Measurements from ENCODE around the gene TCF12.

The TCF12 gene

DNA sequence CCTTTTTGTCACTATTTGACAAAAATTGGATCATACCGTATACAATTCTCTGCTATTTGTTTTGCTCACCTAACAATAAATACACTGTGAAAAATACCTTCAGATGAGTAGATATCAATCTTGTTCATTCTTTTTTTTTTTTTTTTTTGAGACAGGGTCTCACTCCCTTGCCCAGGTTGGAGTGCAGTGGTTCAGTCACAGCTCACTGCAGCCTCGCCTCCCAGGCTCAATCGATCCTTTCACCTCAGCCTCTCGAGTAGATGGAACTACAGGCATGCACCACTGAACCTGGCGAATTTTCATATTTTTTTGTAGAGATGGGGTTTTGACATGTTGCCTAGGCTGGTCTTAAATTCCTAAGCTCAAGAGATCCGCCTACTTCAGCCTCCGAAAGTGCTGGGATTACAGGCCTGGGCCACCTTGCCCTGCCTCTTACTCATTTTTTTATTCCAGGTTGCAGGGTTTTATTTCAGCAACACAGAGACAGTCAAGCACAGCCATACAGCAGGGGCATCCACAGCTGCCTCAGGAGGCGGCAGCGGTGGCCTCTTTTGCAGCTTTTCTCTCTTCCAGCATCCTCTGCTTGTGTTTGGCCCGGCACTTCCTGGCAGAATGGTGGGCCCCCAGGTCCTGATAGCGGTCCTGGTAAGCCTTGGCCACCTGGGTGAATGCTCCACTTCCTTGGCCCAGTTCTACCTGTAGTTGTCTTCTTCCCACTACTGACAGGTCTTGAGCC is 406.7 kb downstream of the TCF12 start:
- no peak for DNase-seq

GRCh38 chr15:57326196-57326595 is 407.8 kb downstream of the TCF12 start:
- DNase-seq: no peak

GRCh38 chr15:57327985-57328471 is 409.6 kb downstream of the TCF12 start:
- no peak for DNase-seq

DNA sequence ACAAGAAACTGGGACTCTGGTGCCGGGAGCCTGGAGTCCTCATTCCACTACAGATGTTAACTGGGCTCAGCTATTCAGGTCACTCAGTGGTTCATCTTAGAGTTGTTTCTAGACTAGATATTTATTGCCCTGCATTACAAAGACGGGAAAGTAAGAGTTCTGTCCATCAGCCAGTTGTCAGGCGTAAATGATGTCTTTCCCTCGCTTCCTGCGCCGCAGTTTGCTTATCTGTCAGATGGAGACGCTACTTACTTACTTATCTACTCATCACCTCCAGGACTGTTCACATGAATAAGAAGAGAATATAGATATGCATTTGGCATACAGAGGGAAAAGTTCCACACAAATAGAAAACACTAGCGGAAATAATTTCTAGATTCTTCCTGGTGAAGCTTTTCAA is 410.0 kb downstream of the TCF12 start:
- no peak for DNase-seq

DNA sequence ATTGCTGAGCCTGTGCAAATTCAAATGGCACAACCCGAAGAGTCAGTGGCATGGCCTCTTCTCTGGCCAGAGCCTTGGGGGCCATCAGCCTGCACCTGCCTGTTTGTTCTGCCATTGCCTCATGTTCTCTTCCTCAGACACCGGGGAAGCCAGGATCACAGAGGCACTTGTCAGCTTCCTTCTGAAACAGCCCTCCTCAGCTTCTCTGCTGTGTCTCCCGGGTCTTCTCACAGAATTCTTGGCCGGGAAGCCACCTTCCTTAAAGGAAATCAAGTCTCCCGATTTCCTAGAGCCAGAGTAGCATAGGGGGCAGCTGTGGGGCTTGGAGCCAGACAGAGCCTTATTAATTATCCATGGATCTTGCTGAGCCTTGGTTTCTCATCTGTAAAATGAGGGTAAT is 410.5 kb downstream of the TCF12 start:
- no peak for DNase-seq

DNA sequence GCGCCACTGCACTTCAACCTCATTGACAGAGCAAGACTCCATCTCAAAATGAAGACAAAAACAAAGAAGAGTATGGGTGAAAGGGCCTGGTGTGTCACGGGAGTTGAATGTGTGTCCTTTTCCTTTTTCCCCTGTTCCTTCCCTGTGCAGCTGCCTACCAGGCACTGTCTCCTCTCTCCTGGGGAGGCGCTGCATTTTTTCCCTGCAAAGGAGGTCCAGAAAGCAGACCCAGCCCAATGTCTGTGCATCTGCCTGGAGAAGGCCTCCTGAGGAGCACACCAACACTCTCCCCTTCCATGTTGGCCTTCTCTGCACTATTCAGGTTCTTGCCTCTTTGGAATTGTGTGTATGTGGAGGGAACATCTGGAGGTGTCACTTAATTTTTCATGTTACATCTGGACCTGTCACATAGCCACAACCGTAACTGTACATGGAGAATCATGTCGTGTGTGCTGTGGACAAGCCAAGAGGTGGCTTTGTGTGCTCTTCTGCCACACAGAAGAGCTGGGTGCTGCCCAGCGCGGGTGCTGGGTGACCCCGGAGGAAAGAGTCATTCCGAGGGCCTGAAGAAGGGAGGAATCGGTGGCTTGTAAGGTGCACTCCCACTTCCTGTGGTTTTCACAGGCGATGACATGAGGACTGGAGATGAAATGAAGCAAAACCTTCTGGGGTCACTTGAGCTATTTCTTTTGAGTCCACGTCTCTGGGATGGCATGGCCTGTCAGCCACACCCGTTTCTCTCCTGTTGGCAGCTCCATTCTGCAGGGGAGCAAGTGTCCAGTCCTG is 411.3 kb downstream of the TCF12 start:
- DNase-seq: no peak

DNA sequence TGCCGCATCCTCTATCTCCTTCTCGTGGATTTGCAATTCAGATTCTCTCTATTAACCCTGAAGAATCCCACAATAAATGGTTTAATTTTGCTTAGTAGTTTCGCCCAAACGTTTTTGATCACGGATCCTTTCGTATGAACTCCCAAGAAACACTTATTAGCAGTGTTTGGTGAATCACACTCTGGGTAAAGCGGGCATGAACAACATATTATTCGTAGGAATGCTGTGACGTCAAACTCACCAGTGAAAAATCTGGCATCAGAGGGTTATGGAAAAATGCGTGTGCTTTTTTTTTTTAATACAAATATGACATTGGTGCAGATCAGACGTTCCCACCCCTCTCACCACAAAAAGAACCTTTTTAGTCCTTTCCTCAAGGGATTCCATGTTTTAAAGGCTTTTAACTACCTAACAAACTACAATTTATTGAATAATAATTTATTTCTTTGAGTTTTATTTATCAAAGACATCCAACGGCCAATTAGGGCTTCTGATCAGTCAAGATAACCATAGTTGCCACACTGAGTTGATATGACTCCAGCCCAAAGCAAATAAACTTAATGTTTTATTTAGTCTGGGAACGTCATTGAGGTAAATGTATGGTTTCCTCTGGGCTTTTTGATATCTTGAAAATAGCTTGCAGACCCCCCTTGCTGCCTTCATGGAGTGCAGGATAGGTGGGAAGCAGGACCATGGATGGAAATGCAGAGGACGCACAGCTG is 412.3 kb downstream of the TCF12 start:
- no peak for DNase-seq

DNA sequence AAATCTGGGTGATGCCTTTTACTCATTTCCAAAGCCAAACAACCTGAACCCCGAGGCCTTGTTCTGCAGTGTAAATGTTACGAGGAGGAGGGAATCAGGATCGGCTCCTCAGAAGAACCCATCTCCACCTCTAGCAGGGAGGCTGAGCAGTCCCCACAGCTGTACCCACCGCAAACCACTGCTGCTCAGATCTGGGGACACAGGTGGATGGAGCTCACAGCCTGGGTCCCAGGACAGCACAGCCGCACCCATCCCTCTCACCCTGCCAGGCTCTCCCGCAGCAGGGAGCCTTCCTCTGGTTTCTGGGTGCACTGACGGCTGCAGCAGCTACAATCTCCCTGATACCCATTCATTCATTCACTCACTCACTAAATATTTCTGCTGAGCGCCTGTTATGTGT is 413.9 kb downstream of the TCF12 start:
- DNase-seq: no peak

DNA sequence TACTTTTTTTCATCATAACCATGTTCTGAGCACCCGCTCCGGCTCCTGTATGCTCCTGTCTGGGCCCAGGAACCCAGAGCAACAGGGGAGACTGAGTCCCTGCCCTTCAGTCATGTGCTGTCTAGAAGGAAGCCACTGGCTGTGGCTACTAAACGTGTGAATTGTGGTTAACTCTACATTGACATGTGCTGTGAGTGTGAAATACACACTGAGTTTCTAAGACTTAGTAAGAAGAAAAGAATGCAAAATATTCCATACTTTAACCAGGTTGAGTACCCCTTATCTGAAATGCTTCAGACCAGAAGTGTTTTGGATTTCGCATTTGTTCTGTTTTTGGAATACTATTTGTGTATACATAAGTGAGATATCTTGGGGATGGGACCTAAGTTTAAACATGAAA is 415.0 kb downstream of the TCF12 start:
- no peak for DNase-seq

- DNase-seq: no peak
These were observed 415.8 kb downstream of the TCF12 start for GRCh38 chr15:57334257-57334656.

- DNase-seq: no peak
These were observed 416.9 kb downstream of the TCF12 start for GRCh38 chr15:57335293-57335715.

DNA sequence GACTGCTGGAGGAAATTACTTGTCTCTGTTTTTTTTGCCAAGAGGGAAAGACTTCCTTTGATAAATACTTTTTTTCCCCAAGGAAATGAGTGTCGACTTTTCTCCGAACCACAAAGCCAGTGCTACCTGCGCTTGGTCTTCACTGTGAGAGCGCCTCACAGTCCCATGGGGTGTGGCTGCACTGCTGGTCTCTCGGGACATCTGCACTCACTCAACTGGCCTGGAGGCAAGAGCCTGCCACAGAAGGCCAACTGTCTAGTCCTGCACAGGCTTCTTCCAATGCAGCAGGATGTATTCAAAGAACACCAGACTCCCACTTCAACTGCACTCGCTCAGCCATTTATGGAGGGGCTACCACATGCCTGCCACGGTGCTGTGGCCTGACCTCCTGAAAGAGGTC is 417.3 kb downstream of the TCF12 start:
- no peak for DNase-seq

GRCh38 chr15:57337868-57338411 is 419.5 kb downstream of the TCF12 start:
- no peak for DNase-seq

DNA sequence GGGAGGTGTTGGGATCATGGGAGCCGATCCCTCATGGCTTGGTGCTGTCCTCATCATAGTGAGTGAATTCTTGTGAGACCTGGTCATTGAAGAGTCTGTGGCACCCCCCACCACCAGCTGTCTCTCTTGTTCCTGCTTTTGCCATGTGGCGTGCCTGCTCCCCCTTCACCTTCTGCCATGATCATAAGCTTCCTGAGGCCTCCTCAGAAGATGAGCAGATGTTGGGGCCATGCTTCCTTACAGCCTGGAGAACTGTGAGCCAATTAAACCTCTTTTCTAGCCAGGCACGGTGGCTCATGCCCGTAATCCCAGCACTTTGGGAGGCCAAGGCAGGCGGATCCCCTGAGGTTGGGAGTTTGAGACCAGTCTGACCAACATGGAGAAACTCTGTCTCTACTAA is 420.9 kb downstream of the TCF12 start:
- DNase-seq: no peak
